GM21619 (cell line): ENCODE measurements around the gene EGR4.
"Not testable (repeated sequence)": the region's sequence is repeated elsewhere in the genome, so short reads cannot be mapped to it uniquely, and the experiment has no call there.

Experiments used
- ATAC-seq: cut with Tn5 transposase; IDR thresholded peaks from one replicate; pipeline ENCODE4 v1.9.1; 2021; ENCODE audit not compliant: unreplicated experiment

EGR4 gene

GRCh38 chr2:73264332-73264606, 29.1 kb downstream of the EGR4 start:
- ATAC-seq = no peak

- ATAC-seq = no peak
These were observed 29.6 kb downstream of the EGR4 start for GRCh38 chr2:73263540-73264331.

DNA sequence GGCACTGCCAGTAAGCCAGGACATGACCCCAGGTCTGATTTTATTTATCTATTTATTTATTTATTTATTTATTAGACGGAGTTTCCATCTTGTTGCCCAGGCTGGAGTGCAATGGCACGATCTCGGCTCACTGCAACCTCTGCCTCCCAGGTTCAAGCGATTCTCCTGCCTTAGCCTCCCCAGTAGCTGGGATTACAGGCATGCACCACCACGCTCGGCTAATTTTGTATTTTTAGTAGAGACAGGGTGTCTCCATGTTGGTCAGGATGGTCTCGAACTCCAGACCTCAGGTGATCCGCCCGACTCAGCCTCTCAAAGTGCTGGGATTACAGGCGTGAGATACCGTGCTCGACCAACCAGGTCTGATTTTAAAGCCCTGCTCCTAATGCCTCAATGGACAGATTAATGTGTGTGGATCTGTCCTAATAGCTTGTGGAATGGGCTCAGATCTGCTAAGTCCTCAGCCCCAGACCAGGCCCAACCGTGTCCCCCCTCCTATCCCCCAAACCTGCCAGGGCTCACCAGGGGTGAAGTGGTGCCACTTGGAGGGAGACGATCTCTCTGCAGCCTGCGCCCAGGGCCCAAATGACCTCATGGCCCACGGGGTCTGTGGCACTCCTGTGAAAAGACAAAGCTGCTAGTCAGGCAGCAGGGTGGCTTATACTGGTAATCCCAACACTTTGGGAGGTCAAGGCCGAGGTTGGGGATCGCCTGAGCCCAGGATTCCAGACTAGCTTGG, 30.5 kb downstream of the EGR4 start:
- not testable (repeated sequence) for ATAC-seq

GRCh38 chr2:73262108-73262651, 31.2 kb downstream of the EGR4 start:
- ATAC-seq = no peak

DNA sequence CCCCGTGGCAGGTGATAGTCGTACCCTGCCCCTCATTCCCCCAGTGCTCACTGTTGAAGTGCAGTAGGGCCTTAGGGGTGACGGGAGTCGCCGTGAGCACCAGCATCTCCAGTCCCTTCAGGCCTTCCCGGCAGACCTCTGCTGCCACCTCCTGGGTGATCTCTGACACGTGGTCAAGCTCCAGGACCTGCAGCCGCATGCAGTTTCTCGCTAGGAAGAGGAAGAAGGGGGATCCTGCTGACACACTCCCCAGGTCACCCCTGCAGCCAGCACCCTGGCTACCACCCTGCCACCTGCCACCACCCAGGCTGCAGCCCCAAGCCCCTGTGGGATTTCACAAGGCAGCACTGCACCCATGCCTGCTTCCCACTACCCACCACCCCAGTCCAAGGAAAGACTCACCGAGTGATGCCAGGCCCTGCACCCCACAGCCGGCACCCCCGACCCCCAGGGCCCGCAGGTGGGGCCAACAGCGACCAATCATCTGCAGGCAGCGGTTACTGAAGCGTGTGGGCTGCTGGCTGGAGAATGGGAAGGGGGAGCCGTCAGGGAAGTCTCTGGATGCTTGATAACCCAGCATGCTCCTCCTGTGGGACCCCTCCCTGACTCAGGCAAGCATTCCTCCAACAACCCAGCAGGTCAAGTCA, 32.9 kb downstream of the EGR4 start:
- no peak for ATAC-seq

DNA sequence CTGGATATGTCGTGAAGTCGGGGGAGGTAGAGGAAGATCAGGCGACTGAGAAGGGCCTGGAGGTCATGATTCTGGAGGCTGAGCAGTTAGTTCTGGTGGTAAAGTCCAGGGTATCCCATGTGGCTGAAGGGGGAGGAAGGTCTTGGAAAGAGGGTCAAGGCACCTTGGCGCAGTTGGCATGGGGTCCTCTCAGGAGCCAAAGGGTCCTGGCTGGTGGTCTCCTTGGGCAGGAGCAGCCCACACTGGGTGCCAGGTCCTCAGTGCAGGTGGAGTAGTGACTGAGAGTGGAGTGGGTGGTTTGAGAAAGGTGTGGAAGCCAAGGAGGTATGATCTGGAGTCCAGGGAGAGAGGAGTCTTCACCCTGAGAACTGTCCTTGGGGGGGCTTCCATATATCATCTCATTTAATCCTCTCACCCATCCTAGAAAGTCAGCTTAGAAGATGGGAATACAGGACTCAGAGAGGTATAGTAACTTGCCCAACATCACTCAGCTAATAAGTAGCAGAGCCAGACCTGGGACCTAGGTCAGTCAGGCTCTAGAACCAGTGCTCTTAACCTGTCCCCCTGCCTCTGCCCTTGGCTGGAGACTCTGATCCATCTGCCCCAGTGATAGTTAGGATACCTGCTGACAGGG, 33.5 kb downstream of the EGR4 start:
- ATAC-seq = no peak

GRCh38 chr2:73259276-73259675, 34.1 kb downstream of the EGR4 start:
- no peak for ATAC-seq

DNA sequence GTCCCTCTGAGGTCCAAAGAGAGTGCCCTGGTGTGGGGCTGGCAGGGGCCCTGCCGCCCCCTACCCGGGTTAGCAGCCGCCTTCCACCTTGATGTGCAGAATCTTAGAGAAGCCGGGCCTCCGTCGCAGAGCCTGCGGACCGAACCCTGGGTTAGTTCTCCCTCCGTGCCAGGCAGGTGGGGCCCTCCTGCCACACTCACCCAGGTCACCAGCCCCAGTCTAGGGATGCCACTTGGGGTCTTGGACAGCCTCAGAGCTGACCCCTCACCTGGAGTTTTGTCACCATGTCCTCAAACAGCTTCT, 34.5 kb downstream of the EGR4 start:
- no peak for ATAC-seq

- ATAC-seq = no peak
These were observed 35.0 kb downstream of the EGR4 start for GRCh38 chr2:73258186-73258912.

GRCh38 chr2:73257425-73258125, 35.8 kb downstream of the EGR4 start:
- no peak for ATAC-seq

DNA sequence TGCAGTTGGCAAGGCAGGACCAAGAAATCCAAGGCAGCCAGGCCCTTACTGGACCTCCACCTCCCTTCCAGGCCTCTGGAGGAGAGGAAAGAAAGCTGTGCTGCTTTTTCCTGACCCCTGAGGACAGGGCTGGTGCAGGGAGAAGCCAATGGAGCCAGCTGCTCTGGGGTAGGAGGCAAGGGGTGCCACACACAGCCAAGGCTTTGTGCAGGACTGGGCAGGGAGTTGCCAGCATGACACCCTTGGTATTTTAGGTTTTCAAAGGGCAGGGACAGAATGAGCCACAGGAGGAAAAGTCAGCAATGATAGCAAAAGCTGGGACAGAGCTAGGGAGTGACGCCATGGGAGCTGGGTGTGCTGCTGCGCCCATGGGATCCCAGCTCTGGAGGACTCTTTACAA, 36.3 kb downstream of the EGR4 start:
- ATAC-seq = no peak

DNA sequence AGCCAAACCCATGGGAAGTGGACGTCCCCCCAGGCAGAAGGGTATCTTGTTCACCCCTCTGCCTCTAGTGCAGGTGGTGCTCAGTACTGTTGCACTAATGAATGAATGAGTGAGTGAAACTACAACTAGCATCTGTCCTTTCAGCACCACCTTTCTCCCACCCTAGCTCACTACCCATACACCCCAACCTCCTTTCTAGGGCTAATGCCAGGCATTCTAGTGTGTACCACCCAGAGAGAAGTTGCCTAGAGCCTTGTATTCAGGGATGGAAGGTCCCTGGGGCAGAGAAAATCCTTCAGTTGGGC, 36.8 kb downstream of the EGR4 start:
- no peak for ATAC-seq

DNA sequence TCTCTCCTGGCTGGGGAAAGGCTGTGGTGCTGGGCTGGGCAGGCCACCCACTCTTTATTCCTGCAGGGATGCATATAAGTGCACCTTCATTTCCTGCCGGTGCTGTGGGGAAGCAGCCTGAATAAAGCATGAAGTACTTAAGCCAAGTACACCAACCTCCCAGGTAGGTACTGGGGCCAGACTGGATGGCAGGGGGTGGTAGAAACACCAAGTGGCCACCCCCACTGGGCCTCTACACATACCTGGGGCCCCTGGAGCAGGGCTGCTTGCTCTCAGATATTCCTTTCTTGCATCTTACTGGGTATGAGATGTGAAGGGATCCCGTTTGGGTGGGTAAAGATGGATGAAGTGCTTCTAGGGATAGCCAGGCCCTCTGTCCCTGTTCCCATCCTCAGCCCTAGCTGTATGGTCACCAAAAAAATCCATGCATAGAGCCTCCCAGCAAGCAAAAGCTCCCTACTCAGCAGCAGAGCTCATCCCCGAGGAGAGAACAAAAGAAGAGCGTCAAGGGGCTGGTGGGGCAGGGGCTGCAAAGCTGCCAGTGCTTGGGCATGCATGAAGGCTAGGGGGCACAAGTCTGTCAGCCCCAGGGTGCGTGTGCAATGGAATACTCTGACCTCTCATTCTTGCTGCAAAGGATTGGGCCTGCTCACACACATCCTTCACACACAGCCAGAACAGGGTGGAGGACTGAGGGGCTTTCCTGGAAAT, 37.3 kb downstream of the EGR4 start:
- ATAC-seq = no peak

GRCh38 chr2:73255007-73255644, 38.2 kb downstream of the EGR4 start:
- no peak for ATAC-seq

DNA sequence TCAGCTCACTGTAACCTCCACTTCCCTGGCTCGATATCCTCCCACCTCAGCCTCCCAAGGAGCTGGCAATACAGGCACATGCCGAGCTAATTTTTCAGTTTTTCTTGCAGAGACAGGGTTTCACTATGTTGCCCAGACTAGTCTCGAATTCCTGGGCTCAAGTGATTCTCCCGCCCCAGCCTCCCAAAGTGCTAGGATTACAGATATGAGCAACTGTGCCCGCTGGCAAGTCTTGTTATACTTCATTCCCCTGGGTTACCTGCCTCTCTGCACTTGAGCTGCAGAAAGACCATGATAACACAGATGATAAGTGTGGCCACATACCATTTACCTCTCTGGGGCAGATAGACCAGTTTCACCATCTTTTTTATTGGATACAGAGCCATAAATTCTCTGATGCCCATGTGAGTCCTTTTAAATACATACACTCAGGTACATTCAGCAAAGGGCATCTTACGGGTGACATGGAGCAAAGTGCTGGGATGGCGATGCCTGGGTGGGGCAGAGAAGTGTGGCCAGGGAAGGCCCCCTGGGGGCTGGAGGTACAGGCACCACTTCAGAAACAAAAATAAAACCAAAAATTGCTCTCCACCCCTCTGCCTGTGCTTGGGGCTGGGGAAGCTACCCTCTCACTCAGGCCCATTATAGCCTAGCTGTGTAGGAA, 38.9 kb downstream of the EGR4 start:
- no peak for ATAC-seq

DNA sequence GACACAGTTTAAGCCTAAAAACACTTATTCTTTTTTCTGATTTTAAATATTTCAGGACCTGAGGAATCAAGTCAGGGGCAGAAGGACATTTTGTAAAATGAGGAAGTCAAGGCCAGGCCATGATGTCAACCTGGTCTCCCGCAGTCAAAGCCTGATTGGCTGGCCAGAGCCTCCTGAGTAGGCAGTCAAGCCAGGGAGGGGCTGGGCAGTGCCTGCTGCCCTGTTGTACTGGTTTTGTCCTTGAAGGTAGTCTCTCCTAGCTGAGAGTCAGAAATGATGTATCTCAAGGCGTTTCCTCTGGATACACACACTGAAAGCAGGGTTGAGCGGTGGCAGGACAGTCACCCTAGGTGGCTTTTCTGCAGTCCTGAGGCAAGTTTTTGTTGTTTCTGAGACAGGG, 39.4 kb downstream of the EGR4 start:
- ATAC-seq = no peak

DNA sequence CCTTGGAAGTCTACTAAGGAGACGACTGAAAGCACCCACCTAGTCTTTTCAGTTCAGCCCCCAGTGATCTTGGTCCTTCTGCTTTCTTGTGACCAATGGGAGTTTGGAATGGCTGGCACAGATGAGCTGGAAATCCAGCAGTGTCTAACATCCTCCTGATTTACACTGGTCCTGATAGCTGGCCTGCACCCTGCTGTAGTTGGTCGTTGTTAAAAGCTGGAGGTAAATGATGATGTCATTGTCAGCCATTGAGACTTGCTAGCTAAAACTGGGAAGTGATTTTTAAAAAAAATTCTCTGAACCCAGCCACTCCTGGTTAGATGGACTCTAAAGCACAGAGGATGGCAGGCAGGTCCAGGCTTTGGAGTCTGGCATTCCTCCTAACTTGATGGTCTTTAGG, 39.9 kb downstream of the EGR4 start:
- ATAC-seq = no peak

DNA sequence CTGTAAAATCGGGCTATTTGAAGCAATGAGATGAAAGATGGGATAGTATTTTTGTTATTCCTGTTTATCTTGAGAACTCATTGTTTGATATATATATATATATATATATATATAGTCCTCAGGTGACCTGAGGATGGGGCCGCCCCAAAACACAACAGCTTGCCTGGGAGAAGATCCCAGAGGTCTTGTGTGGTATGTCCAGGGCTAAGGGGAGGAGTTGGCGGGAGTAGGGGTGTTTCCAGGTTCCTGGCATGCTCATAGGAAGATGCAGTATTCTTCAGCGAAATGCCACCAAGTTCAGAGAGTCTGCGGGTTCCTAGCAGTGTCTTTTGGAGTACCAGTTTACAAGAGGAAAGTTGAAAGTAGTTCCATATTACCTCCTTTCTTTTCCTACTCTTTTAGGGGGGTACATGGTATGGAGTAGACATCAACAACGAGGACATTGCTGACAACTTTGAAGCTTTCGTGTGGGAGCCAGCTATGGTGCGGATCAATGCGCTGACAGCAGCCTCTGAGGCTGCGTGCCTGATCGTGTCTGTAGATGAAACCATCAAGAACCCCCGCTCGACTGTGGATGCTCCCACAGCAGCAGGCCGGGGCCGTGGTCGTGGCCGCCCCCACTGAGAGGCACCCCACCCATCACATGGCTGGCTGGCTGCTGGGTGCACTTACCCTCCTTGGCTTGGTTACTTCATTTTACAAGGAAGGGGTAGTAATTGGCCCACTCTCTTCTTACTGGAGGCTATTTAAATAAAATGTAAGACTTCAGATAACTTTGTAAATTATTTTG, 40.9 kb downstream of the EGR4 start:
- ATAC-seq = no peak
